ENCODE measurements around the gene CTXND1.
"Not testable (repeated sequence)": the region's sequence is repeated elsewhere in the genome, so short reads cannot be mapped to it uniquely, and the experiment has no call there.

The CTXND1 gene

DNA sequence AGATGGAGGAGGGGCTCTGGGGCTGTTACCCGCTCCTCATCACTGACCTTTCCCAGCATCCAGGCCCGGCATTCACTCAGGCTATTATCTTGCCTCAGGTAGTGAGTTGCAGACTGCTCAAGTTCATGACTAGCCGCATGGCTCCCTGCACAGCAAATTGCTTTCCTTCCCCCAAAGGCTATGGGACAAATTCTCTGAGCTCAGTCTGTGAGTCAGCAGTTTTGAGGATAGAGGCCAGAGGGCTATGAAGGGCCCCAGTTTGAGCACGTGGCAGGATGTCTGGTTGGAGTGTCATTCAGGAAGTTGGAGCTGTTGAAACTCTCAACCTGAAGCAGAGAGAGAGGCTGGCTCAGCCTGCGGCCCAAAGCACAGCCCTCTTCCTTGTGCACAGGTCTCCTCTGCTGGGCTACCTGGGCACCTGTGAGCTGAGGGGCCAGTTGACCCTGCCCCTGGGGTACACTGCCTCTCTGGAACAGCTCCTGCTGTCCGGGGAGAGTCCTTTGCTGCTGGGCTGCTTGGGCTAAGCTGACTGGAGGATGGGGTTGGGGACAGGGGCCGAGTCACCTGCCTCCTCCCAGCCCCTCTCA, 91.3 kb downstream of the CTXND1 start:
- Histone ChIP-seq H3K4me1 (ENCODE audit: control insufficient read depth in 1 of 2, insufficient read depth in 1 of 2, low read depth in 1 of 2, low read length in 1 of 2) (peaks cover 33 to 36% of the 10 kb centered on the region in 2 experiments), H3K27me3 (no peaks in the 10 kb centered on the region), H3K4me3 (ENCODE audit: low read depth in 1 of 2, low read length in 1 of 2) (peak overlapping the region; percentile 27 to 31), H3K36me3 (no peaks in the 10 kb centered on the region), H3K27ac (peak overlapping the region; percentile 86), H3K9me3 (no peaks in the 10 kb centered on the region)
- TF ChIP-seq, protein P1, sequence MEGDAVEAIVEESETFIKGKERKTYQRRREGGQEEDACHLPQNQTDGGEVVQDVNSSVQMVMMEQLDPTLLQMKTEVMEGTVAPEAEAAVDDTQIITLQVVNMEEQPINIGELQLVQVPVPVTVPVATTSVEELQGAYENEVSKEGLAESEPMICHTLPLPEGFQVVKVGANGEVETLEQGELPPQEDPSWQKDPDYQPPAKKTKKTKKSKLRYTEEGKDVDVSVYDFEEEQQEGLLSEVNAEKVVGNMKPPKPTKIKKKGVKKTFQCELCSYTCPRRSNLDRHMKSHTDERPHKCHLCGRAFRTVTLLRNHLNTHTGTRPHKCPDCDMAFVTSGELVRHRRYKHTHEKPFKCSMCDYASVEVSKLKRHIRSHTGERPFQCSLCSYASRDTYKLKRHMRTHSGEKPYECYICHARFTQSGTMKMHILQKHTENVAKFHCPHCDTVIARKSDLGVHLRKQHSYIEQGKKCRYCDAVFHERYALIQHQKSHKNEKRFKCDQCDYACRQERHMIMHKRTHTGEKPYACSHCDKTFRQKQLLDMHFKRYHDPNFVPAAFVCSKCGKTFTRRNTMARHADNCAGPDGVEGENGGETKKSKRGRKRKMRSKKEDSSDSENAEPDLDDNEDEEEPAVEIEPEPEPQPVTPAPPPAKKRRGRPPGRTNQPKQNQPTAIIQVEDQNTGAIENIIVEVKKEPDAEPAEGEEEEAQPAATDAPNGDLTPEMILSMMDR (IDR thresholded peaks at IDR 0.05), result no peak

DNA sequence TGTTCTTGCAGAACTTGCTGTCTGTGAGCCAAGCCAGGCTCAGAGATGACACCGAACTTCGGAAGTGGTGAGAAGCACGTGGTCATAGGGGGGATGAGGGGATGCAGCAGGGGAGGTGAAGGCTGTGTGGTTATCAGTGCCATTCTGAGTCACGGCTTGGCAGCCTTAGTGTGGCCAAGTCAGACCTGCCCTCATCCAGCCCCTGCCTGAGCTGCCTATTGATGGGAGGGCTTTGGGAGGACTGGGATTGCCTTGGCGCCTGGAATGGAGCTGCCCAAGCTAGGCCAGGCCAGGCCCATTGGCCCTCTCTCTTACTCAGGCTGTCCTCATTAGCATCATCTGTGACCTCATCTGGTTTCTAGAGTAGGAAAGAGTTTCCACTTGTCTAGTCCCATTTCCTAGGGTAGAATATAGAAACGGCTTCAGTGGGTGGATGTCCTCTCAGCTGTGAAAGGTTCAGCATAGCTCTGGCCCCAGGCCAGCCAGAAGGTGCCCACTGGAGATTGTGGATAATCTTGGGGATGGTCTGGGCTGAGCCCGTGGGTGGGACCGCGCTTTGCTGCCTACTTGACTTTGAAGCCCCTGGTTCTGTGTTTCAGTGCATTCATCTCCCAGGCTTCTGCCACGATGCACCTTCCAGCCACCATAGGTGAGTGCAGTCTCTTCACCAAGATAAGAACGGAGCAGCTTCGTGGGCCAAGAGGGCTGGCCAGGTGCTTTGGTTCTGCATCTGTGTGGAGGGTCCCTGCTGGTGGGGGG, 92.0 kb downstream of the CTXND1 start:
- no peaks in the 10 kb centered on the region for H3K9me3 ChIP-seq
- TF ChIP-seq, protein P1 (IDR thresholded peaks at IDR 0.05), result no peak
- peak overlapping the region; percentile 27 to 31 for H3K4me3 ChIP-seq (ENCODE audit: low read depth in 1 of 2, low read length in 1 of 2)
- no peaks in the 10 kb centered on the region for H3K27me3 ChIP-seq
- H3K4me1 ChIP-seq (ENCODE audit: control insufficient read depth in 1 of 2, insufficient read depth in 1 of 2, low read depth in 1 of 2, low read length in 1 of 2), result peaks cover 33 to 36% of the 10 kb centered on the region in 2 experiments
- H3K36me3 ChIP-seq, result no peaks in the 10 kb centered on the region
- peak overlapping the region; percentile 86 for H3K27ac ChIP-seq

DNA sequence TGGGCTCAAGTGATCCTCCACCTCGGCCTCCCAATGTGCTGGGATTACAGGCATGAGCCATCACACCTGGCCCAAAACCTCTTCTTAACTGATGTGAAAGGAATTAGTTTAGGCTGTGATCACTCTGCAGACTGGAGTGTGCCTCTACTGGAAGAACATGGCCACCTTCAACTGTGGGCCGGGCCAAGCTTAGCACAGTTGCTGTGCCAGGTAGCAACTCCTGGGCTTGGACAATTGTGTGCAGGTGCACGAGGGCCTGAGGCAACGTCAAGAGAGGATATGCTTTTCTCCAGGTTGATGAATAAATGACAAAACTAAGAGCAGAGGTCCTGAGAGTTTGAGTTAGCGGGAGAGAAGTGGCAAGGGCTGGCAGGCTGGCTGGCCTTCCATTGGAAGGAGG, 92.7 kb downstream of the CTXND1 start:
- Histone ChIP-seq H3K36me3 (no peaks in the 10 kb centered on the region), H3K27me3 (no peaks in the 10 kb centered on the region), H3K27ac (peak overlapping the region; percentile 86), H3K9me3 (no peaks in the 10 kb centered on the region), H3K4me1 (ENCODE audit: control insufficient read depth in 1 of 2, insufficient read depth in 1 of 2, low read depth in 1 of 2, low read length in 1 of 2) (peaks cover 35 to 40% of the 10 kb centered on the region in 2 experiments), H3K4me3 (ENCODE audit: low read depth in 1 of 2, low read length in 1 of 2) (no peak overlapping the region)
- TF ChIP-seq, protein P1 (IDR thresholded peaks at IDR 0.05), result no peak

DNA sequence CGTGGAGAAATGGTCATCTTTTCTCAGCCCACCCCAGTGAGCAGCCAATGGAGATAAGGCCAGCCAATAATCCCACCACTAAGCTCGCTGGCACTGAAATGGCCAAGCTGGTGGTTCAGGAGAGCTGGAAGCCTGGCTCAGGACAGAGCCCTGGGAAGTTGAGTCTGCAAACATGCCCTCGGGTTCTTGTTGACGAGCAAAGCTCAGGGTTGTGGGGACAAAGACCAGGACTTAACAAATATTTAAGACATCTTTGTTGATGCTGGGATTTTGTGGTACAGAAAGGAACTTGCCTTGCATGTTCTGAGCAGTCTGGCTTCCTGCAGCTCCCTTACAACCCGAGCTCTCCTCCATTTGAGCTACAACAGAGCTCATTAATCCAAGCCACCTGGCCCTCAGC, 94.8 kb downstream of the CTXND1 start:
- Histone ChIP-seq H3K36me3 (no peaks in the 10 kb centered on the region), H3K4me3 (ENCODE audit: low read depth in 1 of 2, low read length in 1 of 2) (no peak overlapping the region), H3K9me3 (no peaks in the 10 kb centered on the region), H3K27ac (no peak overlapping the region), H3K4me1 (ENCODE audit: control insufficient read depth in 1 of 2, insufficient read depth in 1 of 2, low read depth in 1 of 2, low read length in 1 of 2) (peaks cover 45 to 52% of the 10 kb centered on the region in 2 experiments), H3K27me3 (no peaks in the 10 kb centered on the region)
- TF ChIP-seq, protein P1 (IDR thresholded peaks at IDR 0.05), result no peak

DNA sequence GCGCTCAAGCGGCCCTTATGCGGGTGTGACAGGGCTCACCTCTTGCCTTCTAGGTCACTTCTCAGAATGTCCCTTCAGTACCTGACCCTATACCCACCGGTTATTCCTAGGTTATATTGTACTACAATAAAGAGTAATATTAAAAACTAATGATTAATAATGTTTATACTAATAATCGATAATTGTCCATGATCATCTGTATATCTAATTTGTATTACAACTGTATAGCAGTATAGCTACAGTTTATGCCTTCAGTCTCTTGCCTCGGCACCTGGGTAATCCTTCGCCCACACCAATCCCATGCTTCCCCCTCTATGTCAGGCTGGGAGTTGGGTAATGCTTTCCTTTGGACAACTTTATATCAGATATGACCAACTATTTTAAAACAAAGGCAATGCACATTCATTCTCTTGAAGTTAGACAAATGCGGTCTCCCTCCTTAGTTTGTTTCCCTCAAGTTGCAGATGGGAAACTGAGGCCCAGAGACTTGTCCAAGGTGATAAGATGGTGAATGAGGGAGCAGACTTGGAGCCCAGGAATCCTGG, 95.8 kb downstream of the CTXND1 start:
- no peak overlapping the region for H3K27ac ChIP-seq
- H3K4me3 ChIP-seq (ENCODE audit: low read depth in 1 of 2, low read length in 1 of 2), result no peak overlapping the region
- H3K36me3 ChIP-seq, result no peaks in the 10 kb centered on the region
- H3K9me3 ChIP-seq, result no peaks in the 10 kb centered on the region
- TF ChIP-seq, protein P1 (IDR thresholded peaks at IDR 0.05), result no peak
- H3K27me3 ChIP-seq, result no peaks in the 10 kb centered on the region
- peaks cover 39 to 46% of the 10 kb centered on the region in 2 experiments for H3K4me1 ChIP-seq (ENCODE audit: control insufficient read depth in 1 of 2, insufficient read depth in 1 of 2, low read depth in 1 of 2, low read length in 1 of 2)

DNA sequence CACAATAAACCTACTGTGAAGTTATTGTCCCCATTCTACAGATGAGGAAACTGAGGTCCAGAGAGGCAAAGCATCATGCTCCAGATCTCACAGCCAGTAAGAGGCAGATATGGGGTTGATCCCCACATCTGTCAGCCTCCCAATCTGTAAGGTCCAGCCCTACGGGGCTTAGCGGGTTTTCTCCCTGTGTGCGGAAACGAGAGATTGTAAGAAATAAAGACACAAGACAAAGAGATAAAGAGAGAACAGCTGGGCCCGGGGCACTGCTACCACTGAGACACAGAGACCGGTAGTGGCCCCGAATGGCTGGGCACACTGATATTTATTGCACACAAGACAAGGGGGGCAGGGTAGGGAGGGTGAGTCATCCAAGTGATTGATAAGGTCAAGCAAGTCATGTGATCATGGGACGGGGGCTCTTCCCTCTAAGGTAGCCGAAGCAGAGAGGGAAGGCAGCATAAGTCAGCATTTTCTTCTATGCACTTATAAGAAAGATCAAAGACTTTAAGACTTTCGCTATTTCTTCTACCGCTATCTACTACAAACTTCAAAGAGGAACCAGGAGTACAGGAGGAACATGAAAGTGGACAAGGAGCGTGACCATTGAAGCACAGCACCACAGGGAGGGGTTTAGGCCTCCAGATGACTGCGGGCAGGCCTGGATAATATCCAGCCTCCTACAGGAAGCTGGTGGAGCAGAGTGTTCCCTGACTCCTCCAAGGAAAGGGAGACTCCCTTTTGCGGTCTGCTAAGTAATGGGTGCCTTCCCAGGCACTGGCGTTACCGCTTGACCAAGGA, 96.4 kb downstream of the CTXND1 start:
- H3K36me3 ChIP-seq, result not testable (repeated sequence)

More for the DNA sequence above, 96.4 kb downstream of the CTXND1 start:
- not testable (repeated sequence) for H3K27ac ChIP-seq; H3K9me3 ChIP-seq; H3K4me3 ChIP-seq (ENCODE audit: low read depth in 1 of 2, low read length in 1 of 2); H3K27me3 ChIP-seq
- peaks cover 32 to 39% of the 10 kb centered on the region in 2 experiments for H3K4me1 ChIP-seq (ENCODE audit: control insufficient read depth in 1 of 2, insufficient read depth in 1 of 2, low read depth in 1 of 2, low read length in 1 of 2)
